H1 (cell line): Measurements from ENCODE around the gene PRKCH. TPM values are rescaled to one million over a fixed set of nuclear protein-coding genes. Genes with fewer than 3 reads are reported as not detected.
A peak's percentile ranks its signal among the peaks of the same experiment; 100 is the strongest.

Experiments
- CTCF ChIA-PET: fragments of 300-600 bp; sonication (Branson Sonifier 250); formaldehyde crosslinking; loops from one replicate; lab custom pipeline; 2021; ENCODE audit not compliant: partially characterized antibody; lab: Charles Lee
- POLR2A ChIA-PET: fragments of 300-600 bp; sonication (Branson Sonifier 250); formaldehyde crosslinking; loops from one replicate; lab custom pipeline; 2021; ENCODE audit warnings: inconsistent platforms; ENCODE audit not compliant: partially characterized antibody; lab: Charles Lee
- DNase-seq, 2 experiments: peaks; one replicate each; pipeline versions ENCODE4 v3.0.0 to v3.0.0-alpha.2; 2010 to 2022; ENCODE audit warnings: low spot score in 2 of 2, low read depth in 1 of 2, mixed read lengths in 1 of 2
- FAIRE-seq: peaks from 2 replicates; lab custom pipeline; 2011; peaks lifted over from hg19 to GRCh38; lab: Jason Lieb, UNC
- H2AFZ ChIP-seq: 2 replicates; pipeline ENCODE4 v1.8.1; 2012; ENCODE audit warnings: low read length, inconsistent platforms
- H2AK5ac ChIP-seq: 2 replicates; pipeline ENCODE4 v1.6.1; 2013; ENCODE audit warnings: low read depth, low read length
- H2BK120ac ChIP-seq: replicated peaks from 2 replicates; pipeline ENCODE3; 2013; ENCODE audit warnings: low read depth, low read length, inconsistent platforms
- H2BK12ac ChIP-seq: 2 replicates; pipeline ENCODE4 v1.6.1; 2013; ENCODE audit warnings: low read depth, low read length
- H2BK15ac ChIP-seq: 2 replicates; pipeline ENCODE4 v1.6.1; 2013; ENCODE audit warnings: low read length
- H2BK20ac ChIP-seq: 2 replicates; pipeline ENCODE4 v1.6.1; 2013; ENCODE audit warnings: low read length
- H2BK5ac ChIP-seq: 2 replicates; pipeline ENCODE4 v1.6.1; 2013; ENCODE audit warnings: low read depth, low read length
- H3K14ac ChIP-seq: 2 replicates; pipeline ENCODE4 v1.6.1; 2013; ENCODE audit warnings: inconsistent platforms; ENCODE audit not compliant: insufficient read length
- H3K18ac ChIP-seq: 2 replicates; pipeline ENCODE4 v1.6.1; 2013; ENCODE audit warnings: low read length; ENCODE audit errors: extremely low read depth
- H3K23ac ChIP-seq: 2 replicates; pipeline ENCODE4 v1.6.1; 2013; ENCODE audit warnings: inconsistent platforms; ENCODE audit not compliant: insufficient read length
- H3K23me2 ChIP-seq: 2 replicates; pipeline ENCODE4 v1.6.1; 2013; ENCODE audit warnings: low read depth, low read length
- H3K27ac ChIP-seq: 2 replicates; pipeline ENCODE4 v1.6.1; 2011; ENCODE audit warnings: low read depth, low read length, inconsistent platforms
- H3K27me3 ChIP-seq, 4 experiments: replicated peaks in 1 of 4; 1 replicate in 1 of 4; 2 replicates in 3 of 4; pipeline versions ENCODE4 v1.6.1 to v1.8.1; 2011 to 2013; ENCODE audit warnings: low read length in 3 of 4, mild to moderate bottlenecking in 3 of 4, inconsistent platforms in 2 of 4, mixed read lengths in 2 of 4, moderate library complexity in 1 of 4; ENCODE audit not compliant: control insufficient read depth in 3 of 4, insufficient read depth in 3 of 4; ENCODE audit errors: extremely low read depth in 1 of 4
- H3K36me3 ChIP-seq, 4 experiments: 2 replicates each; pipeline versions ENCODE4 v1.6.1 to v1.8.1; 2011 to 2013; ENCODE audit warnings: mild to moderate bottlenecking in 4 of 4, low read length in 3 of 4, moderate library complexity in 2 of 4, control low read depth in 1 of 4, inconsistent platforms in 1 of 4; ENCODE audit not compliant: insufficient read depth in 4 of 4, control insufficient read depth in 2 of 4
- H3K4ac ChIP-seq: replicated peaks from 2 replicates; pipeline ENCODE3; 2013; ENCODE audit warnings: low read length, low read depth, mixed read lengths, inconsistent platforms; ENCODE audit not compliant: insufficient read length
- H3K4me1 ChIP-seq, 4 experiments: replicated peaks in 1 of 4; 1 replicate in 1 of 4; 2 replicates in 3 of 4; pipeline versions ENCODE4 v1.6.1 to v1.8.1; 2011 to 2013; ENCODE audit warnings: low read length in 3 of 4, inconsistent platforms in 2 of 4, mixed read lengths in 1 of 4; ENCODE audit not compliant: insufficient read depth in 4 of 4, control insufficient read depth in 3 of 4
- H3K4me2 ChIP-seq, 2 experiments: 2 replicates each; pipeline versions ENCODE4 v1.6.1 to v1.8.1; 2011 to 2013; ENCODE audit warnings: low read depth in 2 of 2, low read length in 2 of 2, control low read depth in 1 of 2, inconsistent platforms in 1 of 2, mild to moderate bottlenecking in 1 of 2; ENCODE audit not compliant: insufficient read depth in 1 of 2
- H3K4me3 ChIP-seq, 4 experiments: fragments of 200-600, 300-600 bp in 1 of 4; sonication (generic), shearing (Covaris generic), sonication (Bioruptor Twin) in 1 of 4; 2 replicates each; pipeline versions ENCODE4 v1.5.1 to v1.8.1; 2011 to 2016; ENCODE audit warnings: low read length in 4 of 4, low read depth in 3 of 4, control low read depth in 2 of 4, inconsistent platforms in 2 of 4, mild to moderate bottlenecking in 2 of 4, mixed read lengths in 1 of 4, moderate library complexity in 1 of 4; ENCODE audit not compliant: insufficient read depth in 2 of 4; ENCODE audit errors: extremely low read depth in 1 of 4
- H3K56ac ChIP-seq: replicated peaks from 2 replicates; pipeline ENCODE3; 2013; ENCODE audit warnings: low read depth, mild to moderate bottlenecking, mixed read lengths, low read length, inconsistent platforms; ENCODE audit not compliant: insufficient read length
- H3K79me1 ChIP-seq: 2 replicates; pipeline ENCODE4 v1.6.1; 2013; ENCODE audit warnings: low read depth, low read length, control low read depth
- H3K79me2 ChIP-seq, 2 experiments: 2 replicates each; pipeline versions ENCODE4 v1.6.1 to v1.8.1; 2012 to 2013; ENCODE audit warnings: low read length in 2 of 2, mild to moderate bottlenecking in 2 of 2, inconsistent platforms in 1 of 2; ENCODE audit not compliant: insufficient read depth in 2 of 2, control insufficient read depth in 1 of 2
- H3K9ac ChIP-seq, 4 experiments: replicated peaks in 1 of 4; 1 replicate in 1 of 4; 2 replicates in 3 of 4; pipeline versions ENCODE4 v1.6.1 to v1.8.1; 2011 to 2013; ENCODE audit warnings: low read depth in 3 of 4, low read length in 3 of 4, control low read depth in 2 of 4, mild to moderate bottlenecking in 2 of 4, moderate library complexity in 2 of 4, inconsistent platforms in 1 of 4; ENCODE audit errors: extremely low read depth in 1 of 4
- H3K9me3 ChIP-seq, 2 experiments: 2 replicates each; pipeline versions ENCODE4 v1.6.1 to v1.8.1; 2012 to 2013; ENCODE audit warnings: mild to moderate bottlenecking in 2 of 2, moderate library complexity in 2 of 2, control low read depth in 1 of 2, inconsistent platforms in 1 of 2, low read depth in 1 of 2, low read length in 1 of 2, mixed read lengths in 1 of 2; ENCODE audit not compliant: insufficient read depth in 2 of 2
- H4K20me1 ChIP-seq, 2 experiments: replicated peaks in 1 of 2; 2 replicates each; pipeline versions ENCODE3 to v1.8.1; 2011 to 2013; ENCODE audit warnings: inconsistent platforms in 2 of 2, low read length in 2 of 2, mild to moderate bottlenecking in 1 of 2; ENCODE audit not compliant: insufficient read depth in 2 of 2, control insufficient read depth in 1 of 2
- H4K5ac ChIP-seq: 2 replicates; pipeline ENCODE4 v1.6.1; 2013; ENCODE audit warnings: low read length, low read depth, mixed read lengths, inconsistent platforms; ENCODE audit not compliant: insufficient read length
- H4K8ac ChIP-seq: 2 replicates; pipeline ENCODE4 v1.8.0; 2013; ENCODE audit warnings: mild to moderate bottlenecking, moderate library complexity, low read length, inconsistent platforms; ENCODE audit not compliant: insufficient read depth; ENCODE audit errors: extremely low read depth
- H4K91ac ChIP-seq: replicated peaks from 2 replicates; pipeline ENCODE3; 2013; ENCODE audit warnings: low read length, mixed read lengths, inconsistent platforms; ENCODE audit not compliant: insufficient read length
- ATF2 ChIP-seq: IDR thresholded peaks from 2 replicates; pipeline ENCODE4 v1.6.1; 2012; ENCODE audit warnings: low read length, inconsistent platforms
- CBX5 ChIP-seq: fragments of 300-800, 300-1000 bp; sonication (generic); IDR thresholded peaks from 2 replicates; pipeline ENCODE4 v1.7.1; 2016; ENCODE audit warnings: antibody characterized with exemption, low read length, low read depth
- EP300 ChIP-seq, 2 experiments: IDR thresholded peaks; 1 replicate in 1 of 2; 2 replicates in 1 of 2; pipeline ENCODE4 v1.6.1; 2011 to 2012; ENCODE audit warnings: low read depth in 2 of 2, low read length in 2 of 2, mild to moderate bottlenecking in 2 of 2, borderline replicate concordance in 1 of 2, inconsistent platforms in 1 of 2, moderate library complexity in 1 of 2
- GTF2F1 ChIP-seq: IDR thresholded peaks from 2 replicates; pipeline ENCODE4 v1.6.1; 2012; ENCODE audit warnings: low read depth, low read length, improper control_type of control experiment, borderline replicate concordance
- POU5F1 ChIP-seq: IDR thresholded peaks from 2 replicates; pipeline ENCODE4 v1.6.1; 2011; ENCODE audit warnings: low read depth, mild to moderate bottlenecking, low read length, moderate library complexity
- RFX5 ChIP-seq: IDR thresholded peaks from 2 replicates; pipeline ENCODE4 v1.6.1; 2011; ENCODE audit warnings: low read depth, low read length, improper control_type of control experiment, borderline replicate concordance
- RXRA ChIP-seq: IDR thresholded peaks from 2 replicates; pipeline ENCODE4 v1.6.1; 2011; ENCODE audit warnings: low read depth, mild to moderate bottlenecking, low read length, moderate library complexity; ENCODE audit not compliant: insufficient read depth
- SIX5 ChIP-seq: IDR thresholded peaks from 2 replicates; pipeline ENCODE4 v1.6.1; 2011; ENCODE audit warnings: mild to moderate bottlenecking, low read depth, low read length
- SP4 ChIP-seq: IDR thresholded peaks from 2 replicates; pipeline ENCODE4 v1.6.1; 2012; ENCODE audit warnings: low read length, inconsistent platforms
- SUZ12 ChIP-seq: fragments of 200-600 bp; sonication (generic); IDR thresholded peaks from 2 replicates; pipeline ENCODE4 v1.6.1; 2012; ENCODE audit warnings: mild to moderate bottlenecking, inconsistent platforms, low read length, moderate library complexity, mixed read lengths
- WGBS, 2 experiments: shearing (Covaris generic) in 1 of 2; methylation state at CpG; one replicate each; pipeline versions ENCODE4 v1.1.6 to v1.1.7; 2013 to 2015; ENCODE audit warnings: low lambda C conversion rate in 2 of 2, mixed read lengths in 2 of 2, inconsistent platforms in 1 of 2, low coverage in 1 of 2, missing lambda C conversion rate in 1 of 2; ENCODE audit not compliant: insufficient replicate concordance in 2 of 2, insufficient coverage in 1 of 2, insufficient read length in 1 of 2; ENCODE audit errors: extremely low coverage in 1 of 2, missing lambda C conversion rate in 1 of 2; 5-methylcytosine and 5-hydroxymethylcytosine counted together
- polyA plus RNA-seq, 7 experiments: library from polyadenylated mRNA; depleted of rRNA in 3 of 7; stranded (reverse) in 5 of 7; unstranded in 2 of 7; fragments of >200 nt in 5 of 7; fragments of 200-250 nt in 2 of 7; gene quantifications; 1 replicate in 5 of 7; 2 replicates in 1 of 7; 4 replicates in 1 of 7; pipeline versions ENCODE4 v1.2.1 to v1.2.3, GENCODE V29; 2011 to 2013; ENCODE audit warnings: missing spikeins in 2 of 7, mixed read lengths in 2 of 7
- total RNA-seq: library from RNA; stranded (reverse); fragmentation: NEBNext Ultra II Directional; extraction: Animal tissue kit (Norgen Biotek cat#: 25700); gene quantifications from 2 replicates; pipeline ENCODE4 v1.2.1, GENCODE V29; 2021

Gene PRKCH
- total and polyA plus RNA-seq, 2 of the 8 experiments (the other 6 are each of a cell fraction or from before 2014, with no cell fraction given) = 6.4 to 7.0 TPM

DNA sequence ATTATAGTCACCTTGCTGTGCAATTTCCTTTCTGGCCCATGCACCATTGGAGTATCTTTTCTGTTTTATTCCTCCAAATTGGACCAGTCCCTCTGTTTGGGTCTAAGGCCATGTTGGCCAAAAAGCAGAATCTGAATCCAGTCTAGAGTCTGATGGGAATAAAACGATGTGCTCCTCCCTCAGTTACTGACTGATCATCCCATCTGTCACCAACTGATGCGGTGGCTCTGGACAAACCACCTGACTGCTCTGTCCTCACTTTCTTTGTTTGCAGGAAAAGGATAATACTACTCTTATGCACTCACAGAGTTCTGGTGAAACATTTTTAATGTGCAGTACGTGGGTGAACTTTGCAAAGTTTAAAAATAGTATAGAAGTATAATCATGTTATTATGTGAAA lies 253.7 kb downstream of the PRKCH start:
- no peak overlapping the region for H2AFZ ChIP-seq
- H3K9ac ChIP-seq = no peak overlapping the region
- H3K23ac ChIP-seq = no peak overlapping the region
- H3K79me1 ChIP-seq = no peaks in the 10 kb centered on the region
- no peak overlapping the region for H2BK20ac ChIP-seq
- H2BK120ac ChIP-seq = no peak overlapping the region
- H3K56ac ChIP-seq = no peak overlapping the region
- H3K4me3 ChIP-seq = no peak overlapping the region
- no peaks in the 10 kb centered on the region for H3K23me2 ChIP-seq
- H3K27ac ChIP-seq = no peak overlapping the region
- WGBS, 2 experiments = 90% methylated on average over 3 of the region's 3 CpGs; no CpG with 5 or more reads in 1 of the 2 experiments
- H4K91ac ChIP-seq = no peak overlapping the region
- no peak overlapping the region for H2BK12ac ChIP-seq
- H3K4me1 ChIP-seq = peaks cover 0 to 2% (median 0%) of the 10 kb centered on the region in 4 experiments; a peak in 1 of 7 replicates
- DNase-seq = peak in 1 of 2 experiments; percentile 4
- no peaks in the 10 kb centered on the region for H3K27me3 ChIP-seq
- no peak overlapping the region for H4K8ac ChIP-seq
- no peaks in the 10 kb centered on the region for H3K36me3 ChIP-seq
- no peaks in the 10 kb centered on the region for H3K9me3 ChIP-seq
- no peak overlapping the region for H2AK5ac ChIP-seq
- H3K4me2 ChIP-seq = no peak overlapping the region
- H4K5ac ChIP-seq = no peak overlapping the region
- H3K4ac ChIP-seq = no peak overlapping the region
- ChIA-PET POLR2A (no interaction called here), CTCF (no interaction called here)
- H3K14ac ChIP-seq = no peak overlapping the region
- FAIRE-seq = no peak
- H3K79me2 ChIP-seq = no peaks in the 10 kb centered on the region
- no peak overlapping the region for H3K18ac ChIP-seq
- TF ChIP-seq SP4 (no peak), GTF2F1 (no peak), POU5F1 (no peak), SIX5 (no peak), ATF2 (no peak), EP300 (IDR thresholded peaks at IDR 0.05; ENCODE audit: borderline replicate concordance in 1 of 2, low read depth in 2 of 2, low read length in 2 of 2) (no peak), SUZ12 (no peak), RXRA (no peak), CBX5 (no peak), RFX5 (no peak)
- no peaks in the 10 kb centered on the region for H4K20me1 ChIP-seq
- H2BK5ac ChIP-seq = no peak overlapping the region
- no peak overlapping the region for H2BK15ac ChIP-seq
